WTC11 (cell line): ENCODE measurements around the gene VAMP1.
"Not testable (repeated sequence)": the region's sequence is repeated elsewhere in the genome, so short reads cannot be mapped to it uniquely, and the experiment has no call there.

Experiments used
- CREM ChIP-seq: sonication (generic); formaldehyde crosslinking; IDR thresholded peaks from 2 replicates; pipeline ENCODE4 v1.8.1; 2022; ENCODE audit warnings: mild to moderate bottlenecking, missing genetic modification reagents, moderate library complexity
- KAT7 ChIP-seq: sonication (generic); formaldehyde crosslinking; IDR thresholded peaks from 2 replicates; pipeline ENCODE4 v1.8.1; 2023; ENCODE audit warnings: missing genetic modification reagents, mild to moderate bottlenecking, borderline replicate concordance
- MYBL2 ChIP-seq: sonication (generic); formaldehyde crosslinking; IDR thresholded peaks from 2 replicates; pipeline ENCODE4 v1.8.1; 2023; ENCODE audit warnings: mild to moderate bottlenecking, moderate library complexity, missing genetic modification reagents
- NFE2L1 ChIP-seq: sonication (generic); formaldehyde crosslinking; IDR thresholded peaks from 2 replicates; pipeline ENCODE4 v1.8.1; 2023; ENCODE audit warnings: missing genetic modification reagents
- NR2C2 ChIP-seq: sonication (generic); formaldehyde crosslinking; IDR thresholded peaks from 2 replicates; pipeline ENCODE4 v1.8.0; 2022; ENCODE audit warnings: mild to moderate bottlenecking, missing genetic modification reagents
- NR3C1 ChIP-seq: sonication (generic); formaldehyde crosslinking; conservative IDR thresholded peaks from 2 replicates; pipeline ENCODE4 v1.8.1; 2023; ENCODE audit warnings: low read depth, mild to moderate bottlenecking, missing genetic modification reagents
- ZBTB21 ChIP-seq: sonication (generic); formaldehyde crosslinking; IDR thresholded peaks from 2 replicates; pipeline ENCODE4 v1.8.1; 2023; ENCODE audit warnings: mild to moderate bottlenecking, missing genetic modification reagents, borderline replicate concordance
- TF ChIP-seq, protein P1 (sequence below): fragments of 200-600 bp; IDR thresholded peaks from 2 replicates; pipeline ENCODE4 v1.8.0; 2022; ENCODE audit warnings: antibody characterized with exemption
- TF ChIP-seq, protein P2 (sequence below): sonication (generic); formaldehyde crosslinking; IDR thresholded peaks from 2 replicates; pipeline ENCODE4 v1.8.0; 2022; ENCODE audit warnings: mild to moderate bottlenecking, missing genetic modification reagents
- TF ChIP-seq, protein P3 (sequence below): fragments of 250-450 bp; sonication (Bioruptor Pico); conservative IDR thresholded peaks from 2 replicates; pipeline ENCODE4 v1.9.0; 2021; ENCODE audit warnings: mild to moderate bottlenecking
- TF ChIP-seq, protein P4 (sequence below): sonication (generic); formaldehyde crosslinking; IDR thresholded peaks from 2 replicates; pipeline ENCODE4 v1.8.1; 2022; ENCODE audit warnings: mild to moderate bottlenecking, moderate library complexity, missing genetic modification reagents

DNA sequence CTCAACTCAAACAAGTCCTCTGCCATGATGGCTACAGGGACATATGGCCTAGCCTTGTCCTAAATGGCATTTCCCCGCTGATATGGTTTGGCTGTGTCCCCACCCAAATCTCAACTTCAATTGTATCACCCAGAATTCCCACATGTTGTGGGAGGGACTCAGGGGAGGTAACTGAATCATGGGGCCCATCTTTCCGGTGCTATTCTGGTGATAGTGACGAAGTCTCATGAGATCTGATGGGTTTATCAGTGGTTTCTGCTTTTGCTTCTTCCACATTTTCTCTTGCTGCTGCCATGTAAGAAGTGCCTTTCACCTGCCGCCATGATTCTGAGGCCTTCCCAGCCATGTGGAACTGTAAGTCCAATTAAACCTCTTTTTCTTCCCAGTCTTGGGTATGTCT is 3.7 kb downstream of the VAMP1 start:
- TF ChIP-seq, protein P1, sequence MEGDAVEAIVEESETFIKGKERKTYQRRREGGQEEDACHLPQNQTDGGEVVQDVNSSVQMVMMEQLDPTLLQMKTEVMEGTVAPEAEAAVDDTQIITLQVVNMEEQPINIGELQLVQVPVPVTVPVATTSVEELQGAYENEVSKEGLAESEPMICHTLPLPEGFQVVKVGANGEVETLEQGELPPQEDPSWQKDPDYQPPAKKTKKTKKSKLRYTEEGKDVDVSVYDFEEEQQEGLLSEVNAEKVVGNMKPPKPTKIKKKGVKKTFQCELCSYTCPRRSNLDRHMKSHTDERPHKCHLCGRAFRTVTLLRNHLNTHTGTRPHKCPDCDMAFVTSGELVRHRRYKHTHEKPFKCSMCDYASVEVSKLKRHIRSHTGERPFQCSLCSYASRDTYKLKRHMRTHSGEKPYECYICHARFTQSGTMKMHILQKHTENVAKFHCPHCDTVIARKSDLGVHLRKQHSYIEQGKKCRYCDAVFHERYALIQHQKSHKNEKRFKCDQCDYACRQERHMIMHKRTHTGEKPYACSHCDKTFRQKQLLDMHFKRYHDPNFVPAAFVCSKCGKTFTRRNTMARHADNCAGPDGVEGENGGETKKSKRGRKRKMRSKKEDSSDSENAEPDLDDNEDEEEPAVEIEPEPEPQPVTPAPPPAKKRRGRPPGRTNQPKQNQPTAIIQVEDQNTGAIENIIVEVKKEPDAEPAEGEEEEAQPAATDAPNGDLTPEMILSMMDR = not testable (repeated sequence)
- TF ChIP-seq, protein P2, sequence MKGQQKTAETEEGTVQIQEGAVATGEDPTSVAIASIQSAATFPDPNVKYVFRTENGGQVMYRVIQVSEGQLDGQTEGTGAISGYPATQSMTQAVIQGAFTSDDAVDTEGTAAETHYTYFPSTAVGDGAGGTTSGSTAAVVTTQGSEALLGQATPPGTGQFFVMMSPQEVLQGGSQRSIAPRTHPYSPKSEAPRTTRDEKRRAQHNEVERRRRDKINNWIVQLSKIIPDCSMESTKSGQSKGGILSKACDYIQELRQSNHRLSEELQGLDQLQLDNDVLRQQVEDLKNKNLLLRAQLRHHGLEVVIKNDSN (CRISPR knock-in tag) = not testable (repeated sequence)
- TF ChIP-seq MYBL2 (CRISPR knock-in tag); KAT7; NR3C1; CREM (CRISPR knock-in tag); NFE2L1; ZBTB21 (CRISPR knock-in tag); NR2C2 (CRISPR knock-in tag): not testable (repeated sequence)
- TF ChIP-seq, protein P3, sequence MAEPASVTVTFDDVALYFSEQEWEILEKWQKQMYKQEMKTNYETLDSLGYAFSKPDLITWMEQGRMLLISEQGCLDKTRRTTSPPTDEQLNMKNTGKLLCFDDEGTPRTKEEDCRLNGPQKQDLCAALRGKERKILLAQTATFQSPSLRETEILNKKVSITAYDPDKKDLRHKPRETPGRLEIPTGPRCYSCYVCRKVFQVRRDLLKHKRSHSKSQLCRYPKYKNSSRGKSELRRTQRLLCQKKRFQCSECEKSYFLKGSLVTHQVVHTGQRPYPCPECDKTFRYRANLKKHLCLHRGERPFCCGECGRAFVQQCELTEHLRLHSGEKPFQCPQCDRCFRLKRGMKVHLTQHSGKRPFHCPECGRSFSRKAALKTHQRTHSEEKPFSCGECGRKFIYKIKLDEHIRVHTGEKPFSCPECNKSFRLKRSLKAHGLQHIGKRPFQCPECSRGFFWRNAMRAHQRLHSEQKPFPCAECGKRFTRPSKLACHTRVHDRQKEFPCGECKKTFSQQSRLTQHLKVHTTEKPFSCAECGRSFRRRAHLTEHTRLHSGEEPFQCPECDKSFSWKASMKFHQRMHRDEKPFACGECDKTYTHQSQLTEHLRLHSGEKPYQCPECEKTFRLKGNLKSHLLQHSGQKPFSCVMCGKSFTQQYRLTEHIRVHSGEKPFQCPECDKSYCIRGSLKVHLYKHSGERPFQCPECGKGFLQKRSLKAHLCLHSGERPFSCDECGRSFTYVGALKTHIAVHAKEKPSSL (CRISPR knock-in tag) = not testable (repeated sequence)
- TF ChIP-seq, protein P4, sequence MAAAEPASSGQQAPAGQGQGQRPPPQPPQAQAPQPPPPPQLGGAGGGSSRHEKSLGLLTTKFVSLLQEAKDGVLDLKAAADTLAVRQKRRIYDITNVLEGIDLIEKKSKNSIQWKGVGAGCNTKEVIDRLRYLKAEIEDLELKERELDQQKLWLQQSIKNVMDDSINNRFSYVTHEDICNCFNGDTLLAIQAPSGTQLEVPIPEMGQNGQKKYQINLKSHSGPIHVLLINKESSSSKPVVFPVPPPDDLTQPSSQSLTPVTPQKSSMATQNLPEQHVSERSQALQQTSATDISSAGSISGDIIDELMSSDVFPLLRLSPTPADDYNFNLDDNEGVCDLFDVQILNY = not testable (repeated sequence)
